Measurements from ENCODE around the gene RAB9B.
"Not testable (repeated sequence)": the region's sequence is repeated elsewhere in the genome, so short reads cannot be mapped to it uniquely, and the experiment has no call there.

RAB9B gene

GRCh38 chrX:103817502-103817901 is 14.6 kb downstream of the RAB9B start:
- Histone ChIP-seq H3K27ac (ENCODE audit: low read depth, low read length) (no peak overlapping the region), H3K79me2 (ENCODE audit: control insufficient read depth, low read length) (no peaks in the 10 kb centered on the region), H3F3A (ENCODE audit: control insufficient read depth, insufficient read depth) (no peaks in the 10 kb centered on the region), H3K9me2 (replicated peaks; ENCODE audit: control insufficient read depth, low read length) (no peaks in the 10 kb centered on the region), H3K36me3 (ENCODE audit: control insufficient read depth, low read length) (no peaks in the 10 kb centered on the region), H3K4me2 (ENCODE audit: low read length) (no peak overlapping the region), H3K4me1 (ENCODE audit: control insufficient read depth, low read length) (peaks cover 2% of the 10 kb centered on the region), H3K4me3 (ENCODE audit: low read length) (no peak overlapping the region), H3K9me3 (ENCODE audit: control insufficient read depth, insufficient read depth, low read length) (no peaks in the 10 kb centered on the region), H3K27me3 (ENCODE audit: control insufficient read depth, low read length) (no peaks in the 10 kb centered on the region), H4K20me1 (ENCODE audit: control insufficient read depth, insufficient read depth, low read depth, low read length) (no peaks in the 10 kb centered on the region)
- no peak for TF ChIP-seq EZH2phosphoT487 (IDR thresholded peaks at IDR 0.05; ENCODE audit: borderline replicate concordance, low read length)
- peak; percentile 33 for TF ChIP-seq CTCF (IDR thresholded peaks at IDR 0.05; ENCODE audit: low read depth, low read length, poor library complexity, severe bottlenecking)

- not testable (repeated sequence) for H3K4me2 ChIP-seq (ENCODE audit: low read length); H3K9me3 ChIP-seq (ENCODE audit: control insufficient read depth, insufficient read depth, low read length); H3K4me3 ChIP-seq (ENCODE audit: low read length); H3K36me3 ChIP-seq (ENCODE audit: control insufficient read depth, low read length); H3K4me1 ChIP-seq (ENCODE audit: control insufficient read depth, low read length); H4K20me1 ChIP-seq (ENCODE audit: control insufficient read depth, insufficient read depth, low read depth, low read length); H3K27ac ChIP-seq (ENCODE audit: low read depth, low read length); H3K9me2 ChIP-seq (replicated peaks; ENCODE audit: control insufficient read depth, low read length); H3K27me3 ChIP-seq (ENCODE audit: control insufficient read depth, low read length); H3F3A ChIP-seq (ENCODE audit: control insufficient read depth, insufficient read depth); H3K79me2 ChIP-seq (ENCODE audit: control insufficient read depth, low read length)
These were observed 15.0 kb downstream of the RAB9B start for GRCh38 chrX:103817101-103817500.

- H4K20me1 ChIP-seq (ENCODE audit: control insufficient read depth, insufficient read depth, low read depth, low read length) = no peaks in the 10 kb centered on the region
- H3K9me3 ChIP-seq (ENCODE audit: control insufficient read depth, insufficient read depth, low read length) = no peaks in the 10 kb centered on the region
- H3K4me1 ChIP-seq (ENCODE audit: control insufficient read depth, low read length) = peaks cover 5% of the 10 kb centered on the region
- no peaks in the 10 kb centered on the region for H3K36me3 ChIP-seq (ENCODE audit: control insufficient read depth, low read length)
- no peak overlapping the region for H3K27ac ChIP-seq (ENCODE audit: low read depth, low read length)
- no peak for TF ChIP-seq EZH2phosphoT487 (IDR thresholded peaks at IDR 0.05; ENCODE audit: borderline replicate concordance, low read length)
- no peak overlapping the region for H3K4me3 ChIP-seq (ENCODE audit: low read length)
- no peak overlapping the region for H3K4me2 ChIP-seq (ENCODE audit: low read length)
- no peaks in the 10 kb centered on the region for H3K27me3 ChIP-seq (ENCODE audit: control insufficient read depth, low read length)
- H3K79me2 ChIP-seq (ENCODE audit: control insufficient read depth, low read length) = no peaks in the 10 kb centered on the region
- H3F3A ChIP-seq (ENCODE audit: control insufficient read depth, insufficient read depth) = no peaks in the 10 kb centered on the region
- no peaks in the 10 kb centered on the region for H3K9me2 ChIP-seq (replicated peaks; ENCODE audit: control insufficient read depth, low read length)
These were observed 20.2 kb downstream of the RAB9B start for GRCh38 chrX:103811858-103812257.

GRCh38 chrX:103806862-103807474 is 25.1 kb downstream of the RAB9B start:
- no peaks in the 10 kb centered on the region for H3F3A ChIP-seq (ENCODE audit: control insufficient read depth, insufficient read depth)
- no peak overlapping the region for H3K4me3 ChIP-seq (ENCODE audit: low read length)
- H3K27me3 ChIP-seq (ENCODE audit: control insufficient read depth, low read length) = no peaks in the 10 kb centered on the region
- no peaks in the 10 kb centered on the region for H3K4me1 ChIP-seq (ENCODE audit: control insufficient read depth, low read length)
- H3K4me2 ChIP-seq (ENCODE audit: low read length) = no peak overlapping the region
- TF ChIP-seq EZH2phosphoT487 (IDR thresholded peaks at IDR 0.05; ENCODE audit: borderline replicate concordance, low read length) (no peak), CTCF (IDR thresholded peaks at IDR 0.05; ENCODE audit: low read depth, low read length, poor library complexity, severe bottlenecking) (no peak)
- H4K20me1 ChIP-seq (ENCODE audit: control insufficient read depth, insufficient read depth, low read depth, low read length) = no peaks in the 10 kb centered on the region
- H3K79me2 ChIP-seq (ENCODE audit: control insufficient read depth, low read length) = no peaks in the 10 kb centered on the region
- H3K9me2 ChIP-seq (replicated peaks; ENCODE audit: control insufficient read depth, low read length) = no peaks in the 10 kb centered on the region
- H3K9me3 ChIP-seq (ENCODE audit: control insufficient read depth, insufficient read depth, low read length) = no peaks in the 10 kb centered on the region
- H3K27ac ChIP-seq (ENCODE audit: low read depth, low read length) = no peak overlapping the region
- no peaks in the 10 kb centered on the region for H3K36me3 ChIP-seq (ENCODE audit: control insufficient read depth, low read length)

All from DOHH2 (cell line).